HEK293 (cell line): ENCODE data around the gene DLG2.

Experiments used
- CTCF ChIA-PET: fragments of 350-600 bp; formaldehyde crosslinking; extraction: SDS; loops from one replicate; lab custom pipeline; 2021; ENCODE audit warnings: antibody characterized with exemption; lab: Yijun Ruan, JAX
- POLR2A ChIA-PET: fragments of 300-600 bp; formaldehyde crosslinking; extraction: SDS; loops from one replicate; lab custom pipeline; 2020; ENCODE audit warnings: antibody characterized with exemption, inconsistent platforms; lab: Yijun Ruan, JAX
- H3K27ac ChIP-seq: fragments of 200-500 bp; sonication (Bioruptor generic); 2 replicates; pipeline ENCODE4 v1.5.1; 2014; ENCODE audit warnings: low read depth, low read length, control low read depth, inconsistent platforms; ENCODE audit errors: extremely low read depth
- H3K36me3 ChIP-seq, 2 experiments: fragments of 200-500 bp in 1 of 2; sonication (Bioruptor generic) in 1 of 2; 1 replicate in 1 of 2; 2 replicates in 1 of 2; pipeline ENCODE4 v1.5.1; 2014 to 2017; ENCODE audit warnings: inconsistent platforms in 2 of 2, low read length in 2 of 2; ENCODE audit not compliant: control insufficient read depth in 2 of 2, insufficient read depth in 1 of 2
- H3K4me1 ChIP-seq: fragments of 200-500 bp; sonication (Bioruptor generic); 2 replicates; pipeline ENCODE4 v1.5.1; 2014; ENCODE audit warnings: mild to moderate bottlenecking, low read length, inconsistent platforms; ENCODE audit not compliant: control insufficient read depth, insufficient read depth
- H3K4me3 ChIP-seq: 2 replicates; pipeline ENCODE4 v1.5.1; 2011; ENCODE audit warnings: low read depth, mild to moderate bottlenecking, control low read depth, low read length, moderate library complexity
- H3K9me3 ChIP-seq: fragments of 200-500 bp; sonication (Bioruptor generic); 2 replicates; pipeline ENCODE4 v1.5.1; 2014; ENCODE audit warnings: low read depth, low read length, inconsistent platforms; ENCODE audit not compliant: control insufficient read depth, insufficient read depth
- GFI1B ChIP-seq: fragments of 450-650 bp; formaldehyde crosslinking; IDR thresholded peaks from 2 replicates; pipeline ENCODE4 v1.5.1; 2016; ENCODE audit warnings: missing biosample characterization, missing genetic modification characterization
- IKZF3 ChIP-seq: fragments of 450-650 bp; IDR thresholded peaks from 2 replicates; pipeline ENCODE4 v1.5.0; 2018; ENCODE audit warnings: missing biosample characterization, mild to moderate bottlenecking, missing genetic modification characterization, moderate library complexity
- MYNN ChIP-seq: fragments of 450-650 bp; formaldehyde crosslinking; IDR thresholded peaks from 2 replicates; pipeline ENCODE4 v1.5.1; 2016; ENCODE audit warnings: missing biosample characterization, missing genetic modification characterization, borderline replicate concordance
- MZF1 ChIP-seq: fragments of 450-650 bp; formaldehyde crosslinking; IDR thresholded peaks from 2 replicates; pipeline ENCODE4 v1.5.1; 2017; ENCODE audit warnings: missing biosample characterization, missing genetic modification characterization, borderline replicate concordance
- REPIN1 ChIP-seq: fragments of 450-650 bp; formaldehyde crosslinking; IDR thresholded peaks from 2 replicates; pipeline ENCODE4 v1.5.1; 2017; ENCODE audit warnings: missing biosample characterization, missing genetic modification characterization, low read depth
- SALL2 ChIP-seq: fragments of 450-650 bp; formaldehyde crosslinking; IDR thresholded peaks from 2 replicates; pipeline ENCODE4 v1.5.0; 2017; ENCODE audit warnings: missing biosample characterization, mild to moderate bottlenecking, missing genetic modification characterization, borderline replicate concordance
- ZNF335 ChIP-seq: fragments of 450-650 bp; formaldehyde crosslinking; conservative IDR thresholded peaks from 2 replicates; pipeline ENCODE4 v1.5.1; 2016; ENCODE audit warnings: missing biosample characterization, missing genetic modification characterization
- ZNF571 ChIP-seq: fragments of 450-650 bp; formaldehyde crosslinking; IDR thresholded peaks from 2 replicates; pipeline ENCODE4 v1.5.0; 2017; ENCODE audit warnings: missing biosample characterization, missing genetic modification characterization
- ZSCAN23 ChIP-seq: fragments of 450-650 bp; formaldehyde crosslinking; IDR thresholded peaks from 2 replicates; pipeline ENCODE4 v1.5.1; 2016; ENCODE audit warnings: missing biosample characterization, missing genetic modification characterization
- TF ChIP-seq, protein P1 (sequence below): fragments of 450-650 bp; formaldehyde crosslinking; IDR thresholded peaks from 2 replicates; pipeline ENCODE4 v1.5.1; 2016; ENCODE audit warnings: missing biosample characterization, missing genetic modification characterization
- TF ChIP-seq, protein P2 (sequence below): fragments of 450-650 bp; formaldehyde crosslinking; IDR thresholded peaks from 2 replicates; pipeline ENCODE4 v1.5.1; 2016; ENCODE audit warnings: missing biosample characterization, missing genetic modification characterization
- TF ChIP-seq, protein P3 (sequence below): fragments of 450-650 bp; formaldehyde crosslinking; IDR thresholded peaks from 2 replicates; pipeline ENCODE4 v1.5.1; 2016; ENCODE audit warnings: missing biosample characterization, missing genetic modification characterization
- TF ChIP-seq, protein P4 (sequence below): fragments of 450-650 bp; formaldehyde crosslinking; IDR thresholded peaks from 2 replicates; pipeline ENCODE4 v1.5.1; 2017; ENCODE audit warnings: missing biosample characterization, missing genetic modification characterization
- TF ChIP-seq, protein P5 (sequence below): fragments of 450-650 bp; formaldehyde crosslinking; IDR thresholded peaks from 2 replicates; pipeline ENCODE4; 2016; ENCODE audit warnings: missing biosample characterization, missing genetic modification characterization
- TF ChIP-seq, protein P6 (sequence below): fragments of 450-650 bp; formaldehyde crosslinking; IDR thresholded peaks from 2 replicates; pipeline ENCODE4 v1.5.1; 2016; ENCODE audit warnings: missing biosample characterization, missing genetic modification characterization

DLG2 gene

DNA sequence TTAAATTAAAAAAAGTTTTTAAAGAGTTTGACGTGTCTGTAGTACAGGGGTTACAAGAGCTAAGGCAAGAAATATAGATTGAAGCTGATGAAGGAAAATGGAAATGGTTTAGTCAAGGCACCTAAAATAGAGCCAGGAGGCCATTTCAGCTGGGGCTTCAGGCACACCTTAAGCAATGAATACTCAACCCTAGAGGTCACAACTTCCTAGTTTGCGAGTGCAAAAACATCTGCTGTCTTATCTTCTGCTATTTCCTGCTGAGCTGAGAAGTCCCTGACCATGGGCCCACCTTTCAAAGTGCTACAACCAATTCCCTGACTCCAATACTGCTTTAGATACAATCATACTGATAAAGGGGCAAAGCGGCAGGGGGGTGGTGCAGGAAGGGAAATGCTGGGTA is 87.4 kb downstream of the DLG2 start:
- no peaks in the 10 kb centered on the region for H3K9me3 ChIP-seq
- H3K4me1 ChIP-seq = no peaks in the 10 kb centered on the region
- no peaks in the 10 kb centered on the region for H3K36me3 ChIP-seq
- ChIA-PET CTCF (no interaction called here), POLR2A (no interaction called here)
- H3K4me3 ChIP-seq = no peak overlapping the region
- TF ChIP-seq, protein P1, sequence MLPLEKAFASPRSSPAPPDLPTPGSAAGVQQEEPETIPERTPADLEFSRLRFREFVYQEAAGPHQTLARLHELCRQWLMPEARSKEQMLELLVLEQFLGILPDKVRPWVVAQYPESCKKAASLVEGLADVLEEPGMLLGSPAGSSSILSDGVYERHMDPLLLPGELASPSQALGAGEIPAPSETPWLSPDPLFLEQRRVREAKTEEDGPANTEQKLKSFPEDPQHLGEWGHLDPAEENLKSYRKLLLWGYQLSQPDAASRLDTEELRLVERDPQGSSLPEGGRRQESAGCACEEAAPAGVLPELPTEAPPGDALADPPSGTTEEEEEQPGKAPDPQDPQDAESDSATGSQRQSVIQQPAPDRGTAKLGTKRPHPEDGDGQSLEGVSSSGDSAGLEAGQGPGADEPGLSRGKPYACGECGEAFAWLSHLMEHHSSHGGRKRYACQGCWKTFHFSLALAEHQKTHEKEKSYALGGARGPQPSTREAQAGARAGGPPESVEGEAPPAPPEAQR (tag by site-specific recombination) = no peak
- TF ChIP-seq, protein P2, sequence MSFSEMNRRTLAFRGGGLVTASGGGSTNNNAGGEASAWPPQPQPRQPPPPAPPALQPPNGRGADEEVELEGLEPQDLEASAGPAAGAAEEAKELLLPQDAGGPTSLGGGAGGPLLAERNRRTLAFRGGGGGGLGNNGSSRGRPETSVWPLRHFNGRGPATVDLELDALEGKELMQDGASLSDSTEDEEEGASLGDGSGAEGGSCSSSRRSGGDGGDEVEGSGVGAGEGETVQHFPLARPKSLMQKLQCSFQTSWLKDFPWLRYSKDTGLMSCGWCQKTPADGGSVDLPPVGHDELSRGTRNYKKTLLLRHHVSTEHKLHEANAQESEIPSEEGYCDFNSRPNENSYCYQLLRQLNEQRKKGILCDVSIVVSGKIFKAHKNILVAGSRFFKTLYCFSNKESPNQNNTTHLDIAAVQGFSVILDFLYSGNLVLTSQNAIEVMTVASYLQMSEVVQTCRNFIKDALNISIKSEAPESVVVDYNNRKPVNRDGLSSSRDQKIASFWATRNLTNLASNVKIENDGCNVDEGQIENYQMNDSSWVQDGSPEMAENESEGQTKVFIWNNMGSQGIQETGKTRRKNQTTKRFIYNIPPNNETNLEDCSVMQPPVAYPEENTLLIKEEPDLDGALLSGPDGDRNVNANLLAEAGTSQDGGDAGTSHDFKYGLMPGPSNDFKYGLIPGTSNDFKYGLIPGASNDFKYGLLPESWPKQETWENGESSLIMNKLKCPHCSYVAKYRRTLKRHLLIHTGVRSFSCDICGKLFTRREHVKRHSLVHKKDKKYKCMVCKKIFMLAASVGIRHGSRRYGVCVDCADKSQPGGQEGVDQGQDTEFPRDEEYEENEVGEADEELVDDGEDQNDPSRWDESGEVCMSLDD = no peak
- TF ChIP-seq MZF1 (tag by site-specific recombination) (no peak), MYNN (tag by site-specific recombination) (no peak), IKZF3 (no peak), GFI1B (tag by site-specific recombination) (no peak), ZNF335 (tag by site-specific recombination) (no peak), ZSCAN23 (tag by site-specific recombination) (no peak), SALL2 (tag by site-specific recombination) (no peak), REPIN1 (tag by site-specific recombination) (no peak), ZNF571 (tag by site-specific recombination) (no peak)
- TF ChIP-seq, protein P3, sequence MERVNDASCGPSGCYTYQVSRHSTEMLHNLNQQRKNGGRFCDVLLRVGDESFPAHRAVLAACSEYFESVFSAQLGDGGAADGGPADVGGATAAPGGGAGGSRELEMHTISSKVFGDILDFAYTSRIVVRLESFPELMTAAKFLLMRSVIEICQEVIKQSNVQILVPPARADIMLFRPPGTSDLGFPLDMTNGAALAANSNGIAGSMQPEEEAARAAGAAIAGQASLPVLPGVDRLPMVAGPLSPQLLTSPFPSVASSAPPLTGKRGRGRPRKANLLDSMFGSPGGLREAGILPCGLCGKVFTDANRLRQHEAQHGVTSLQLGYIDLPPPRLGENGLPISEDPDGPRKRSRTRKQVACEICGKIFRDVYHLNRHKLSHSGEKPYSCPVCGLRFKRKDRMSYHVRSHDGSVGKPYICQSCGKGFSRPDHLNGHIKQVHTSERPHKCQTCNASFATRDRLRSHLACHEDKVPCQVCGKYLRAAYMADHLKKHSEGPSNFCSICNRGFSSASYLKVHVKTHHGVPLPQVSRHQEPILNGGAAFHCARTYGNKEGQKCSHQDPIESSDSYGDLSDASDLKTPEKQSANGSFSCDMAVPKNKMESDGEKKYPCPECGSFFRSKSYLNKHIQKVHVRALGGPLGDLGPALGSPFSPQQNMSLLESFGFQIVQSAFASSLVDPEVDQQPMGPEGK = no peak
- TF ChIP-seq, protein P4, sequence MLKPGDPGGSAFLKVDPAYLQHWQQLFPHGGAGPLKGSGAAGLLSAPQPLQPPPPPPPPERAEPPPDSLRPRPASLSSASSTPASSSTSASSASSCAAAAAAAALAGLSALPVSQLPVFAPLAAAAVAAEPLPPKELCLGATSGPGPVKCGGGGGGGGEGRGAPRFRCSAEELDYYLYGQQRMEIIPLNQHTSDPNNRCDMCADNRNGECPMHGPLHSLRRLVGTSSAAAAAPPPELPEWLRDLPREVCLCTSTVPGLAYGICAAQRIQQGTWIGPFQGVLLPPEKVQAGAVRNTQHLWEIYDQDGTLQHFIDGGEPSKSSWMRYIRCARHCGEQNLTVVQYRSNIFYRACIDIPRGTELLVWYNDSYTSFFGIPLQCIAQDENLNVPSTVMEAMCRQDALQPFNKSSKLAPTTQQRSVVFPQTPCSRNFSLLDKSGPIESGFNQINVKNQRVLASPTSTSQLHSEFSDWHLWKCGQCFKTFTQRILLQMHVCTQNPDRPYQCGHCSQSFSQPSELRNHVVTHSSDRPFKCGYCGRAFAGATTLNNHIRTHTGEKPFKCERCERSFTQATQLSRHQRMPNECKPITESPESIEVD = no peak
- TF ChIP-seq, protein P5, sequence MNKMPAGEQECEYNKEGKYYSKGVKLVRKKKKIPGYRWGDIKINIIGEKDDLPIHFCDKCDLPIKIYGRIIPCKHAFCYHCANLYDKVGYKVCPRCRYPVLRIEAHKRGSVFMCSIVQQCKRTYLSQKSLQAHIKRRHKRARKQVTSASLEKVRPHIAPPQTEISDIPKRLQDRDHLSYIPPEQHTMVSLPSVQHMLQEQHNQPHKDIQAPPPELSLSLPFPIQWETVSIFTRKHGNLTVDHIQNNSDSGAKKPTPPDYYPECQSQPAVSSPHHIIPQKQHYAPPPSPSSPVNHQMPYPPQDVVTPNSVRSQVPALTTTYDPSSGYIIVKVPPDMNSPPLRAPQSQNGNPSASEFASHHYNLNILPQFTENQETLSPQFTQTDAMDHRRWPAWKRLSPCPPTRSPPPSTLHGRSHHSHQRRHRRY (tag by site-specific recombination) = no peak
- TF ChIP-seq, protein P6, sequence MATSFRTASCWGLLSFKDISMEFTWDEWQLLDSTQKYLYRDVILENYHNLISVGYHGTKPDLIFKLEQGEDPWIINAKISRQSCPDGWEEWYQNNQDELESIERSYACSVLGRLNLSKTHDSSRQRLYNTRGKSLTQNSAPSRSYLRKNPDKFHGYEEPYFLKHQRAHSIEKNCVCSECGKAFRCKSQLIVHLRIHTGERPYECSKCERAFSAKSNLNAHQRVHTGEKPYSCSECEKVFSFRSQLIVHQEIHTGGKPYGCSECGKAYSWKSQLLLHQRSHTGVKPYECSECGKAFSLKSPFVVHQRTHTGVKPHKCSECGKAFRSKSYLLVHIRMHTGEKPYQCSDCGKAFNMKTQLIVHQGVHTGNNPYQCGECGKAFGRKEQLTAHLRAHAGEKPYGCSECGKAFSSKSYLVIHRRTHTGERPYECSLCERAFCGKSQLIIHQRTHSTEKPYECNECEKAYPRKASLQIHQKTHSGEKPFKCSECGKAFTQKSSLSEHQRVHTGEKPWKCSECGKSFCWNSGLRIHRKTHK (tag by site-specific recombination) = no peak
- TF ChIP-seq, all 188 proteins: peak for 0
- no peak overlapping the region for H3K27ac ChIP-seq
